Measurements from ENCODE around the gene MYCBP2. TPM values are rescaled to one million over a fixed set of nuclear protein-coding genes. Genes with fewer than 3 reads are reported as not detected.

MYCBP2 gene
- total RNA-seq, 1 donor from 2014 or later: 42.2 TPM

DNA sequence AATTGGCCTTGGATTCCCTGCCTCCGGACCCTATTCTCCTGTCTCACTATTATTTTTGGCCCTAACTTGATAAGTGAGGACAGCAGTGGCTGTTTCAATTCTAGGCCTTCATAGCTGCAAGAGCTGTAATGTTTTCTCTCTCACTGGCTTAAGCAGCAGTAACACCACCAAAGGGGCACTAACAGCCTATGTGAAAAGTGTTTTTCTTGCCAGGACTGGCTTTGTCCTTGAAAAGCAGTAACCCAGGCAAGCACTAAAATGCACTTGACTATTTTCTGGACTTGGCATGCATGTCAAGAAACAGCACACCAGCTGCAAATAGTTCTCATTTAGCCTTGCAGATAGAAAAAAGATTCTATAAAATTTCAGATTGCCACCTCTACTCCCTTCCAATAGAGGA lies 290.6 kb downstream of the MYCBP2 start:
- H3K27me3 ChIP-seq (ENCODE audit: low read depth): no peaks in the 10 kb centered on the region
- no peaks in the 10 kb centered on the region for H3K36me3 ChIP-seq
- no peak overlapping the region for H3K4me3 ChIP-seq
- TF ChIP-seq, protein P1, sequence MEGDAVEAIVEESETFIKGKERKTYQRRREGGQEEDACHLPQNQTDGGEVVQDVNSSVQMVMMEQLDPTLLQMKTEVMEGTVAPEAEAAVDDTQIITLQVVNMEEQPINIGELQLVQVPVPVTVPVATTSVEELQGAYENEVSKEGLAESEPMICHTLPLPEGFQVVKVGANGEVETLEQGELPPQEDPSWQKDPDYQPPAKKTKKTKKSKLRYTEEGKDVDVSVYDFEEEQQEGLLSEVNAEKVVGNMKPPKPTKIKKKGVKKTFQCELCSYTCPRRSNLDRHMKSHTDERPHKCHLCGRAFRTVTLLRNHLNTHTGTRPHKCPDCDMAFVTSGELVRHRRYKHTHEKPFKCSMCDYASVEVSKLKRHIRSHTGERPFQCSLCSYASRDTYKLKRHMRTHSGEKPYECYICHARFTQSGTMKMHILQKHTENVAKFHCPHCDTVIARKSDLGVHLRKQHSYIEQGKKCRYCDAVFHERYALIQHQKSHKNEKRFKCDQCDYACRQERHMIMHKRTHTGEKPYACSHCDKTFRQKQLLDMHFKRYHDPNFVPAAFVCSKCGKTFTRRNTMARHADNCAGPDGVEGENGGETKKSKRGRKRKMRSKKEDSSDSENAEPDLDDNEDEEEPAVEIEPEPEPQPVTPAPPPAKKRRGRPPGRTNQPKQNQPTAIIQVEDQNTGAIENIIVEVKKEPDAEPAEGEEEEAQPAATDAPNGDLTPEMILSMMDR (IDR thresholded peaks at IDR 0.05; ENCODE audit: borderline replicate concordance): no peak
- peaks cover 9% of the 10 kb centered on the region for H3K4me1 ChIP-seq
- intact Hi-C loops (cut with micrococcal nuclease): no loop called here
- H3K9me3 ChIP-seq (replicated peaks): no peaks in the 10 kb centered on the region
- H3K27ac ChIP-seq (replicated peaks): no peak overlapping the region
- DNase-seq: no peak

DNA sequence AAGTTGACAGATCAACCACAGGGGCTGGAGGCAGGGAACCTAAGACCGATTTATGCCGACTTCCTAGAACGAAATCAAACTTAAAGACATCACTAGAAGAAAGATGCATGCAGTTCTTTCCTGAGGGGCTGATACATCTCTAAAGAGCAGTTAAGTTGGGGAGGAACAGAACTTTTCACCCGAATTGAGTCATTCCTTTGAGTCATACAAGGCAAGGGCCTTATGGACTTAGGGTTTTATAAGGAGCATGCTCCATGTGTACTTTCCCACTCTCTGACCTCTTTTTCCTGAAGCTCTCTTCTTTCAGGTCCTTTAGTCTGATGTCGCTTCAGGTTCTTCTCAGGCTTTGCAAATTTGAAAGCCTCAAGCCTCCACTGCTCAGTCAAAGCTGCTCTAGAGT lies 292.0 kb downstream of the MYCBP2 start:
- Histone ChIP-seq H3K9me3 (replicated peaks) (no peaks in the 10 kb centered on the region), H3K4me3 (no peak overlapping the region), H3K4me1 (peaks cover 9% of the 10 kb centered on the region), H3K27me3 (ENCODE audit: low read depth) (no peaks in the 10 kb centered on the region), H3K36me3 (no peaks in the 10 kb centered on the region), H3K27ac (replicated peaks) (no peak overlapping the region)
- DNase-seq: no peak
- TF ChIP-seq, protein P1 (IDR thresholded peaks at IDR 0.05; ENCODE audit: borderline replicate concordance): no peak
- intact Hi-C loops (cut with micrococcal nuclease): no loop called here

DNA sequence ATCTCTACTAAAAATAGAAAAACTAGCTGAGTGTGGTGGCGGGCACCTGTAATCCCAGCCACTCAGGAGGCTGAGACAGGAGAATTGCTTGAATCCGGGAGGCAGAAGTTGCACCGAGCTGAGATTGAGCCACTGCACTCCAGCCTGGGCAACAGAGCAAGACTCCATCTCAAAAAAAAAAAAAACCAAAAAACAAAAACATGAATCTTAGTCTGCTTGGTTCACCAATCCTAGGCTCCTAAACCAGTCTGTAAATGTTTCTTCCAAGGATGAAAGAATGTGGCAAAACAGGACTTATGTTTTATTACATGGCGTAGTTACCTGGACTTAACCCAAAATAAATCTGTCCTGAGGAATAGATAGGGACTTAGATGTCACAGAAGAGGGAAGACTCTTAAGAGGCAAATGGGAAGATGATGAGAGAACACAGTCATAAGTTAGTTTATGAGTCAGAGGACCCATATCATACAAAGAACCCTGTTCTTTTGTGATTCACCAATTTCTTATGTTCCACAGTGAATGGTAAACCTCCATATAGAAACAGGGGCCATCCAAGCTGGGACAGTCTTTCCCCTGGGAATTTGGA lies 293.1 kb downstream of the MYCBP2 start:
- DNase-seq: no peak
- Histone ChIP-seq H3K27ac (replicated peaks) (no peak overlapping the region), H3K4me3 (no peak overlapping the region), H3K27me3 (ENCODE audit: low read depth) (no peaks in the 10 kb centered on the region), H3K4me1 (peaks cover 9% of the 10 kb centered on the region), H3K36me3 (no peaks in the 10 kb centered on the region), H3K9me3 (replicated peaks) (no peaks in the 10 kb centered on the region)
- TF ChIP-seq, protein P1 (IDR thresholded peaks at IDR 0.05; ENCODE audit: borderline replicate concordance): no peak
- intact Hi-C loops (cut with micrococcal nuclease): no loop called here

DNA sequence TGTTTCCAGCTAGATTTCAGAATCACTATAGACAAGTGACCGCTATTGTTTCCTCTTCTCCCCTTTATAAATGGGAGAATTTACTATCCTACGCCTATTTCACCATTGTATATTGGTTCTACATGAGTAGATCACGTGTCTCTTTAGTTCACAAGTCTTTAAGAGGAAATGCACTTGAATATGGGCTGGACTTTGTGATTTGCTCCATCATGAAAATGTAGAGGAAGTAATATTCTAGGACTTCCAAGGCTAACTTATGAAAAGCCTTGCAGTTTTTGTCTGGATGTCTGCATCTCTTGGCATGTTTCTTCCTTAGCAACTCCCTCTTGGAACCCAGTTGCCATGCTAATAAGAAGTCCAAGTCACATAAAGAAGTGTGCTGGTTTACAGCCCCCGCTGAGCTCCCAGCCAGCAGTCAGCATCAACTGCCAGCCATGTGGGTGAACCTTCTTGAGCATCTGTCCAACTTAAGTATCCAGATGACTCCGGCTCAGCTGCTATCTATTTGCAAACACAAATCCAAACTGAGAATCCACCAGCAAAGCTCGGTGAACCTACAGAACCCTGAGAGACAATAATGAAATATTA lies 295.1 kb downstream of the MYCBP2 start:
- intact Hi-C loops (cut with micrococcal nuclease): no loop called here
- TF ChIP-seq, protein P1 (IDR thresholded peaks at IDR 0.05; ENCODE audit: borderline replicate concordance): no peak
- H3K4me1 ChIP-seq: peaks cover 24% of the 10 kb centered on the region
- no peaks in the 10 kb centered on the region for H3K36me3 ChIP-seq
- H3K4me3 ChIP-seq: no peak overlapping the region
- H3K9me3 ChIP-seq (replicated peaks): no peaks in the 10 kb centered on the region
- H3K27me3 ChIP-seq (ENCODE audit: low read depth): no peaks in the 10 kb centered on the region
- DNase-seq: no peak
- H3K27ac ChIP-seq (replicated peaks): no peak overlapping the region

DNA sequence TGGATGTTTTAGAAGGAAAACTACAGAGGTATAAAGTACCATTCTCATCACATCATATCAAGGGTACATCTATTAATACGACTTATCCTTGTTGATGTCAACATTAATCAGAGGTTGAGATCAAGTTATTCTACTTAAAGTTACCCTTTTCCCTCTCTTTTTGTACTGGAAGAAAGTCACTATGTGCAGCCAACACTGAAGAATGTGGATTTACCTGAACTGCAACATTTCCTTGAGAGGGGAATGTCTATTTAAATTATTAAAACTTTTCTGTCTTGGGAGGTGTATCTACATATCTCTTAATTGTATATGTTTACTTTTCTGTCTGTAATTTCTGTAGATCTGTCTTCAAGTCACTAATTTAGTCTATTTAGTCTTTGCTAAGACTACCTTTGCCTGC lies 297.5 kb downstream of the MYCBP2 start:
- intact Hi-C loops (cut with micrococcal nuclease): no loop called here
- peaks cover 37% of the 10 kb centered on the region for H3K4me1 ChIP-seq
- no peak for DNase-seq
- H3K36me3 ChIP-seq: no peaks in the 10 kb centered on the region
- H3K9me3 ChIP-seq (replicated peaks): no peaks in the 10 kb centered on the region
- no peak overlapping the region for H3K4me3 ChIP-seq
- TF ChIP-seq, protein P1 (IDR thresholded peaks at IDR 0.05; ENCODE audit: borderline replicate concordance): no peak
- no peaks in the 10 kb centered on the region for H3K27me3 ChIP-seq (ENCODE audit: low read depth)
- H3K27ac ChIP-seq (replicated peaks): no peak overlapping the region
